ENCODE measurements around the gene SEMA3C.

Gene SEMA3C

DNA sequence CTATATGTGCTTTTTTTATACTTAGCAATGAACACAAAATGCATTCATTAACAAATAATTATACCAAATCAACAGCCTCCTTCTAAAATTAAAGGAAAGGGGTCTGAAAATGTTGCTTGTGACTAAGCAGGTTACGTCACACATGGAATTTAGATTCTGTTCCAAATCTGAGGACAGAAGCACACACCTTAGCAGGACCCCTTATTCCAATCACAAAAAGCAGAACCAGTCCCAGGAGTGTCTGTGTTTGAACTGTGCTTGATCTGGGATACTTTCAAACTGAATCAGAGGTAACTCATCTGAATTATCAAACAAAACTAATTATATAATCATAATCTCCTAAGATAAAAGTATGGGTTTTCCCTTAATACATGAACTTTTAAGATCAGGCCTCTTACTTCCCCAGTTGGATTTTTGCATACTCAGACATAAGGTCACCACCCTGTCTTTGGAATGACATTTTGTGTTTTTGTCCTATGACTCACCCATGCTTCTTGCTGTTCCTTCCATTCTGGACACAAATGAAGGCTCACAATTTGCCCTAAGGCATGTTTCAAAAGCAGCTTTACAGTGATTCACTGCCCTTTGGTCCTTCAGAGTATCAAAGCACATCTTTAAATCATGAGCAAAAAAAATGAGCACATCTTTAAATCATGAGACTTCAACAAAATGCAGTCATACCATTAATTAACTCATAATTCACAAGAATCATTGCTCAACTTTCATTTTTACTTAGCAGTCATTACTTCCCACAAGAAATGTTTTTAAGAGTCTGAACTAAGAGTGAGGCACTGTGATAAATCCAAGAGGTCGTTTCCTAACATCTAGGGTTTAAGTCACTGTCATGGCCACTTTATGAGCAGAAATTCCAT, 35.5 kb downstream of the SEMA3C start (continued):
- TF ChIP-seq, protein P1, sequence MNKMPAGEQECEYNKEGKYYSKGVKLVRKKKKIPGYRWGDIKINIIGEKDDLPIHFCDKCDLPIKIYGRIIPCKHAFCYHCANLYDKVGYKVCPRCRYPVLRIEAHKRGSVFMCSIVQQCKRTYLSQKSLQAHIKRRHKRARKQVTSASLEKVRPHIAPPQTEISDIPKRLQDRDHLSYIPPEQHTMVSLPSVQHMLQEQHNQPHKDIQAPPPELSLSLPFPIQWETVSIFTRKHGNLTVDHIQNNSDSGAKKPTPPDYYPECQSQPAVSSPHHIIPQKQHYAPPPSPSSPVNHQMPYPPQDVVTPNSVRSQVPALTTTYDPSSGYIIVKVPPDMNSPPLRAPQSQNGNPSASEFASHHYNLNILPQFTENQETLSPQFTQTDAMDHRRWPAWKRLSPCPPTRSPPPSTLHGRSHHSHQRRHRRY (tag by site-specific recombination; IDR thresholded peaks at IDR 0.05), result no peak
- TF ChIP-seq ZNF211 (tag by site-specific recombination; IDR thresholded peaks at IDR 0.05; ENCODE audit: low read depth), result no peak
- peak; percentile 74; the same call in 1 of the 2 replicates for TF ChIP-seq ZNF10 (tag by site-specific recombination; IDR thresholded peaks at IDR 0.05)
- no peak for TF ChIP-seq ZNF791 (tag by site-specific recombination; IDR thresholded peaks at IDR 0.05)
- TF ChIP-seq ZNF654 (tag by site-specific recombination; IDR thresholded peaks at IDR 0.05; ENCODE audit: low read depth), result no peak
- TF ChIP-seq TRIM28 (IDR thresholded peaks at IDR 0.05; ENCODE audit: borderline replicate concordance, low read length), result peak; percentile 71; the same call in 1 of the 2 replicates
- no peak for TF ChIP-seq ZNF521 (tag by site-specific recombination; IDR thresholded peaks at IDR 0.05)
- TF ChIP-seq ZNF626 (tag by site-specific recombination; IDR thresholded peaks at IDR 0.05), result no peak
- TF ChIP-seq ZNF670 (tag by site-specific recombination; IDR thresholded peaks at IDR 0.05; ENCODE audit: low read depth), result no peak
- no peak for TF ChIP-seq ZNF473 (tag by site-specific recombination; IDR thresholded peaks at IDR 0.05)
- TF ChIP-seq, protein P2, sequence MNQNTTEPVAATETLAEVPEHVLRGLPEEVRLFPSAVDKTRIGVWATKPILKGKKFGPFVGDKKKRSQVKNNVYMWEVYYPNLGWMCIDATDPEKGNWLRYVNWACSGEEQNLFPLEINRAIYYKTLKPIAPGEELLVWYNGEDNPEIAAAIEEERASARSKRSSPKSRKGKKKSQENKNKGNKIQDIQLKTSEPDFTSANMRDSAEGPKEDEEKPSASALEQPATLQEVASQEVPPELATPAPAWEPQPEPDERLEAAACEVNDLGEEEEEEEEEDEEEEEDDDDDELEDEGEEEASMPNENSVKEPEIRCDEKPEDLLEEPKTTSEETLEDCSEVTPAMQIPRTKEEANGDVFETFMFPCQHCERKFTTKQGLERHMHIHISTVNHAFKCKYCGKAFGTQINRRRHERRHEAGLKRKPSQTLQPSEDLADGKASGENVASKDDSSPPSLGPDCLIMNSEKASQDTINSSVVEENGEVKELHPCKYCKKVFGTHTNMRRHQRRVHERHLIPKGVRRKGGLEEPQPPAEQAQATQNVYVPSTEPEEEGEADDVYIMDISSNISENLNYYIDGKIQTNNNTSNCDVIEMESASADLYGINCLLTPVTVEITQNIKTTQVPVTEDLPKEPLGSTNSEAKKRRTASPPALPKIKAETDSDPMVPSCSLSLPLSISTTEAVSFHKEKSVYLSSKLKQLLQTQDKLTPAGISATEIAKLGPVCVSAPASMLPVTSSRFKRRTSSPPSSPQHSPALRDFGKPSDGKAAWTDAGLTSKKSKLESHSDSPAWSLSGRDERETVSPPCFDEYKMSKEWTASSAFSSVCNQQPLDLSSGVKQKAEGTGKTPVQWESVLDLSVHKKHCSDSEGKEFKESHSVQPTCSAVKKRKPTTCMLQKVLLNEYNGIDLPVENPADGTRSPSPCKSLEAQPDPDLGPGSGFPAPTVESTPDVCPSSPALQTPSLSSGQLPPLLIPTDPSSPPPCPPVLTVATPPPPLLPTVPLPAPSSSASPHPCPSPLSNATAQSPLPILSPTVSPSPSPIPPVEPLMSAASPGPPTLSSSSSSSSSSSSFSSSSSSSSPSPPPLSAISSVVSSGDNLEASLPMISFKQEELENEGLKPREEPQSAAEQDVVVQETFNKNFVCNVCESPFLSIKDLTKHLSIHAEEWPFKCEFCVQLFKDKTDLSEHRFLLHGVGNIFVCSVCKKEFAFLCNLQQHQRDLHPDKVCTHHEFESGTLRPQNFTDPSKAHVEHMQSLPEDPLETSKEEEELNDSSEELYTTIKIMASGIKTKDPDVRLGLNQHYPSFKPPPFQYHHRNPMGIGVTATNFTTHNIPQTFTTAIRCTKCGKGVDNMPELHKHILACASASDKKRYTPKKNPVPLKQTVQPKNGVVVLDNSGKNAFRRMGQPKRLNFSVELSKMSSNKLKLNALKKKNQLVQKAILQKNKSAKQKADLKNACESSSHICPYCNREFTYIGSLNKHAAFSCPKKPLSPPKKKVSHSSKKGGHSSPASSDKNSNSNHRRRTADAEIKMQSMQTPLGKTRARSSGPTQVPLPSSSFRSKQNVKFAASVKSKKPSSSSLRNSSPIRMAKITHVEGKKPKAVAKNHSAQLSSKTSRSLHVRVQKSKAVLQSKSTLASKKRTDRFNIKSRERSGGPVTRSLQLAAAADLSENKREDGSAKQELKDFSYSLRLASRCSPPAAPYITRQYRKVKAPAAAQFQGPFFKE (tag by site-specific recombination; IDR thresholded peaks at IDR 0.05; ENCODE audit: borderline replicate concordance), result no peak
- TF ChIP-seq, protein P3, sequence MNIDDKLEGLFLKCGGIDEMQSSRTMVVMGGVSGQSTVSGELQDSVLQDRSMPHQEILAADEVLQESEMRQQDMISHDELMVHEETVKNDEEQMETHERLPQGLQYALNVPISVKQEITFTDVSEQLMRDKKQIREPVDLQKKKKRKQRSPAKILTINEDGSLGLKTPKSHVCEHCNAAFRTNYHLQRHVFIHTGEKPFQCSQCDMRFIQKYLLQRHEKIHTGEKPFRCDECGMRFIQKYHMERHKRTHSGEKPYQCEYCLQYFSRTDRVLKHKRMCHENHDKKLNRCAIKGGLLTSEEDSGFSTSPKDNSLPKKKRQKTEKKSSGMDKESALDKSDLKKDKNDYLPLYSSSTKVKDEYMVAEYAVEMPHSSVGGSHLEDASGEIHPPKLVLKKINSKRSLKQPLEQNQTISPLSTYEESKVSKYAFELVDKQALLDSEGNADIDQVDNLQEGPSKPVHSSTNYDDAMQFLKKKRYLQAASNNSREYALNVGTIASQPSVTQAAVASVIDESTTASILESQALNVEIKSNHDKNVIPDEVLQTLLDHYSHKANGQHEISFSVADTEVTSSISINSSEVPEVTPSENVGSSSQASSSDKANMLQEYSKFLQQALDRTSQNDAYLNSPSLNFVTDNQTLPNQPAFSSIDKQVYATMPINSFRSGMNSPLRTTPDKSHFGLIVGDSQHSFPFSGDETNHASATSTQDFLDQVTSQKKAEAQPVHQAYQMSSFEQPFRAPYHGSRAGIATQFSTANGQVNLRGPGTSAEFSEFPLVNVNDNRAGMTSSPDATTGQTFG (tag by site-specific recombination; IDR thresholded peaks at IDR 0.05; ENCODE audit: borderline replicate concordance), result no peak
- no peak for TF ChIP-seq ZNF140 (tag by site-specific recombination; IDR thresholded peaks at IDR 0.05)
- TF ChIP-seq SCRT2 (tag by site-specific recombination; IDR thresholded peaks at IDR 0.05), result peak; percentile 74
- TF ChIP-seq ZNF394 (tag by site-specific recombination; IDR thresholded peaks at IDR 0.05; ENCODE audit: borderline replicate concordance), result peak; percentile 89
- no peak for TF ChIP-seq ZBTB7A (tag by site-specific recombination; IDR thresholded peaks at IDR 0.05; ENCODE audit: low read depth)
- TF ChIP-seq, protein P4, sequence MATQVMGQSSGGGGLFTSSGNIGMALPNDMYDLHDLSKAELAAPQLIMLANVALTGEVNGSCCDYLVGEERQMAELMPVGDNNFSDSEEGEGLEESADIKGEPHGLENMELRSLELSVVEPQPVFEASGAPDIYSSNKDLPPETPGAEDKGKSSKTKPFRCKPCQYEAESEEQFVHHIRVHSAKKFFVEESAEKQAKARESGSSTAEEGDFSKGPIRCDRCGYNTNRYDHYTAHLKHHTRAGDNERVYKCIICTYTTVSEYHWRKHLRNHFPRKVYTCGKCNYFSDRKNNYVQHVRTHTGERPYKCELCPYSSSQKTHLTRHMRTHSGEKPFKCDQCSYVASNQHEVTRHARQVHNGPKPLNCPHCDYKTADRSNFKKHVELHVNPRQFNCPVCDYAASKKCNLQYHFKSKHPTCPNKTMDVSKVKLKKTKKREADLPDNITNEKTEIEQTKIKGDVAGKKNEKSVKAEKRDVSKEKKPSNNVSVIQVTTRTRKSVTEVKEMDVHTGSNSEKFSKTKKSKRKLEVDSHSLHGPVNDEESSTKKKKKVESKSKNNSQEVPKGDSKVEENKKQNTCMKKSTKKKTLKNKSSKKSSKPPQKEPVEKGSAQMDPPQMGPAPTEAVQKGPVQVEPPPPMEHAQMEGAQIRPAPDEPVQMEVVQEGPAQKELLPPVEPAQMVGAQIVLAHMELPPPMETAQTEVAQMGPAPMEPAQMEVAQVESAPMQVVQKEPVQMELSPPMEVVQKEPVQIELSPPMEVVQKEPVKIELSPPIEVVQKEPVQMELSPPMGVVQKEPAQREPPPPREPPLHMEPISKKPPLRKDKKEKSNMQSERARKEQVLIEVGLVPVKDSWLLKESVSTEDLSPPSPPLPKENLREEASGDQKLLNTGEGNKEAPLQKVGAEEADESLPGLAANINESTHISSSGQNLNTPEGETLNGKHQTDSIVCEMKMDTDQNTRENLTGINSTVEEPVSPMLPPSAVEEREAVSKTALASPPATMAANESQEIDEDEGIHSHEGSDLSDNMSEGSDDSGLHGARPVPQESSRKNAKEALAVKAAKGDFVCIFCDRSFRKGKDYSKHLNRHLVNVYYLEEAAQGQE (tag by site-specific recombination; IDR thresholded peaks at IDR 0.05), result no peak
- 0 out of 2 replicates have a peak, but pooled peaks have one; percentile 28 for TF ChIP-seq ZNF600 (tag by site-specific recombination; IDR thresholded peaks at IDR 0.05)
- TF ChIP-seq ZNF830 (tag by site-specific recombination; IDR thresholded peaks at IDR 0.05; ENCODE audit: low read depth), result no peak
- TF ChIP-seq, protein P5, sequence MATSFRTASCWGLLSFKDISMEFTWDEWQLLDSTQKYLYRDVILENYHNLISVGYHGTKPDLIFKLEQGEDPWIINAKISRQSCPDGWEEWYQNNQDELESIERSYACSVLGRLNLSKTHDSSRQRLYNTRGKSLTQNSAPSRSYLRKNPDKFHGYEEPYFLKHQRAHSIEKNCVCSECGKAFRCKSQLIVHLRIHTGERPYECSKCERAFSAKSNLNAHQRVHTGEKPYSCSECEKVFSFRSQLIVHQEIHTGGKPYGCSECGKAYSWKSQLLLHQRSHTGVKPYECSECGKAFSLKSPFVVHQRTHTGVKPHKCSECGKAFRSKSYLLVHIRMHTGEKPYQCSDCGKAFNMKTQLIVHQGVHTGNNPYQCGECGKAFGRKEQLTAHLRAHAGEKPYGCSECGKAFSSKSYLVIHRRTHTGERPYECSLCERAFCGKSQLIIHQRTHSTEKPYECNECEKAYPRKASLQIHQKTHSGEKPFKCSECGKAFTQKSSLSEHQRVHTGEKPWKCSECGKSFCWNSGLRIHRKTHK (tag by site-specific recombination; IDR thresholded peaks at IDR 0.05), result no peak
- no peak for TF ChIP-seq ZNF302 (tag by site-specific recombination; IDR thresholded peaks at IDR 0.05; ENCODE audit: low read depth)
- no peak for TF ChIP-seq YY2 (tag by site-specific recombination; IDR thresholded peaks at IDR 0.05)
- peak; percentile 88 for TF ChIP-seq BCL11A (tag by site-specific recombination; IDR thresholded peaks at IDR 0.05; ENCODE audit: low read depth)
- TF ChIP-seq SP7 (tag by site-specific recombination; IDR thresholded peaks at IDR 0.05), result peak; percentile 98
- no peak for TF ChIP-seq ZIC2 (tag by site-specific recombination; IDR thresholded peaks at IDR 0.05)
